HPDE6-E6E7 (cell line): ENCODE data around the gene GIT1.
A peak's percentile ranks its signal among the peaks of the same experiment; 100 is the strongest.

Source experiments
- DNase-seq: peaks from one replicate; pipeline ENCODE4 v3.0.0; 2011; ENCODE audit warnings: missing footprints; ENCODE audit errors: extremely low spot score

Gene GIT1

GRCh38 chr17:29579866-29580771 lies 9.3 kb downstream of the GIT1 start:
- peak; percentile 89 for DNase-seq

- no peak for DNase-seq
Observed at GRCh38 chr17:29578626-29579485, 10.6 kb downstream of the GIT1 start.

DNA sequence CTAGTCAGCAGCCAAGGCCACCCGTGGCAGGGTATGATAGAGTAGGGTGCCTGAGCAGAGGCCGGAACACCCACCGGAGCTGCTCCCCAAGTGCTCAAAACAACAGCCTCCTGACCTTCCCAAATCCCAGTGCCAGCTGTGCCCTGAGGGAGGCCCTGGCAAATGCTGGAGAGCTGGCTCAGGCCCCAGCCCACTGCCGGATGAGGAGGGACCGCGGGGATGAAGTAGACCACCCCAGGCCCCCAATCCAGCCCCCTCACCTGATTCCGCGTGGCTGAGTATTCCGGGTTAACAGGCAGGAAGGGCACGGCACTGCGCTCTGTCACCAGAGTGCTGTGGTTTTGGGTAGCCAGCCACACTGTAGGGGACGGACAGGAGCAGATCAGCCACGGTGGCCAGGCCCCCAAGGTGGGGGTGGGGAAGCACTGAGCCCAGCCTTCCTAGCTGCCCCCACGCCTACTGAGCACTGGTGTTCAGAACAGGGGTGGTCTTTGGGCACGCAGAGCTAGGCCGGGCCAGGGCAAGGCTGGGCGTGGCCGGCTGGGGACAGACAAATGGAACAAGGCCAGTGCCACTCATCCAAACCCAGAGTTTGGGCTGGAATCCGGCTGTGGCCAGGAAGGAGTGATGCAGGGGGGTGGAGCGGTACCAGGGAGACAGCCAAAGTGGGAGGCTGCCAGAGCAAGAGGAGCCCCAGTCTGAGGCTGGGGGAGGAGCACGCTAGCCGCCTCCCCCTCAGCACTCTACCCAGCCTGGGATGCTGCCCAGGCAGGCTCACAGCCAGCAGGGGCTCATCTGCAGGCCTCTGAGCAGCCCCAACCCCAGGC lies 11.8 kb downstream of the GIT1 start:
- DNase-seq, result no peak

GRCh38 chr17:29577001-29577370 lies 12.5 kb downstream of the GIT1 start:
- no peak for DNase-seq

DNA sequence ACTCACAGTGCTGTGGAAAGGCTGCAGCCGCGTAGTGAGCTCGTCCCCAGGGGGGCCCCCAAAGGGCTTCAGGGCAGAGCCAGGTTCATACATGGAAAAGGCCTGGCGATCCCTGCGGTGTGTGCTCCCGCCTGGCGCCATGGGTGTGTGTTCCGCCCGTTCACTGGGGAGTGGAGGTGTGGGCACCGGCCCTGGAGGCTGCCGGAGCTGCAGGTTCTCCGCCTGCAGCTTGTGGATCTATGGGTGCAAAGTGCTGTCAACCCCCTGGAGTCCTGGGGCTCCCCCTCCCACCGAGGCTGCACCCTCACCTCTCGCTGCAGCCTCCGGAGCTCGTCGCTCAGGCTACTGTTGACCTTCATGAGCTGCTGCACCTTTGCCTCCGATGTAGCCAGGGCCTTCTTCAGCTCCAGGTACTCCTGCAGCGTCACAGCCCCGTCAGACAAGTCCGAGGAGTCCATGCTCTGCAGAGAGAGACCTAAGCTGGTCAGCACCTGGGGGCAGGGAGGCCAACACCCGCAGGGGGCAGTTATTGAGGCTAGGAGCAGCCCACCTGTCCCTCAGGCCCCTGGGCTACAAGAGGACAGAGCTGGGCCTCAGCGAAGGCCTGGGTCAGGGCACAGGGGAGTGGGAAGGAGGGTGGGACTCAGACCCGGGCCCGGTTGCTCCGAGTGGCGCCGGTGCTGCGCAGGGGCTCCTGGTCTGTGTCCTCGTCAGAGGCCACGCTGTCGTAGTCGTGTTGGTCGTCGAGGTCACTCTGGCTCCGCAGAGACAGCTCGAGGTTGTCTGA lies 13.0 kb downstream of the GIT1 start:
- no peak for DNase-seq

DNA sequence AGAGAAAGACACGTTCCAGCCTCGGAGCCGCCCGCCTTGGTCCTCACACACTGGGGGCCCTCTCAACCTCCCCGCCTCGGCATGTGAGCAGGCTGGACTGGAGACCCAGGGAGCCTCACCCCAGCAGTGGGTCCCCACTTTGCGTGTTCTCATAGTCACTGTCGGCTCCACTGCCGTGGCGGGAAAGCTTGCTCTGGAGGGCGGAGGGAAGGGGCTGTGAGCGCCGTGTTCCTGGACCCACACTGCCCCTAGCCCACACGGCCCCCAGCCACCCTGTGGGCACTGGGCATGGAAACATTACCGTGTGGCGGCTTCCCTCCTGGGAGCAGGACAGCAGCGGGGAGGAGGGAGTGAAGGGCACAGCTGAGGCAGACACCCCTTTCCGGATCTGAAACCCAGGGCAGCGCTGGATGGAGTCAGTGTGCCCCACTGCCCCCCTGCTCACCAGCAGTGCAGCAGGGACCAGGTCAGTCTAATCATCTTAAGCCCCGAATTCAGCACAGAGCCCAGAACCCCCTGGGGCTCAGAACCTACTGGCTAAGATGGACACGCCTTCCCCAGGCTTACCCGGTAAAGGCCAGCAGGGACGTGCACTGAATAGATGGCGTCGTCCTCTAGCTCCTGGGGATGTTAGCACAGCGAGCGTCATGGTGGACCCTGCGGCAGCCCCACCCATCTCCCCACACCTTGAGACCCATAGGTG lies 13.8 kb downstream of the GIT1 start:
- DNase-seq, result no peak

DNA sequence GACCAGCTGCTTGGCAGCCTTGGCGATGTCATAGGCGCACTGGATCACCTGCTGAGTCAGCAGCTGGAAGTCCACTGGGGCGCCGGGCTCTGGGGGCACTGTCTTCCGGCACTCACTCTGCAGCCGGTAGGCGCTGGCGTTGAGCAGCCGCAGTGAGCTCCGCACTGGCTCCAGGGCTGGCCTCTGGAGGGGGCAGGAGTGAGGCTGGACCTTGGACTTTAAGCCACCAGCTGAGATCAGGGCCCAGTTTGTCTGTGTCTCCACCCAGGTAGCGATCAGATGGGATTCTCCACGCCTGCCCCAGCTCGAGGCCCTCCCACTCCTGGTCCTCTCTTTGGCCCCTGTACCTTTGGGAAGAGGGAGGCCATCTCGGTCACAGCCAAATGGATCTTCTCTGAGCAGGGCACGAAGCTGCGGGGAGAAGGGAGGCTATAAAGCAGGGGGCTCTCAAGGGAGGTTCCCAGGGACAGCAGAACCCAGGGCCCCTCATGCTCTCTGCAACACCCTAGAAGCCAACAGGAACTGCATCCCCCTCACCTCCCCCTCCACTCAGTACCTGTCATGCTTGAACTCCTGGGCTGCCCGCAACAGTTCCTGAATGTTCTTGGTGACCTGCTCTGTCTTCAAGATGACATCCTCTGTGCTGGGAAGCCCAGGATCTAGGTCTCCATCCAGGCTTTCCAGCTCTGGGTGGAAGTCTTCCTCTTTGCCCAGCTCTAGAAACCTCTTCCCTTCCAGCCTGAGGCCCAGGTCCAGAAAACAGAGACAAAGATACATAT lies 14.5 kb downstream of the GIT1 start:
- no peak for DNase-seq

DNA sequence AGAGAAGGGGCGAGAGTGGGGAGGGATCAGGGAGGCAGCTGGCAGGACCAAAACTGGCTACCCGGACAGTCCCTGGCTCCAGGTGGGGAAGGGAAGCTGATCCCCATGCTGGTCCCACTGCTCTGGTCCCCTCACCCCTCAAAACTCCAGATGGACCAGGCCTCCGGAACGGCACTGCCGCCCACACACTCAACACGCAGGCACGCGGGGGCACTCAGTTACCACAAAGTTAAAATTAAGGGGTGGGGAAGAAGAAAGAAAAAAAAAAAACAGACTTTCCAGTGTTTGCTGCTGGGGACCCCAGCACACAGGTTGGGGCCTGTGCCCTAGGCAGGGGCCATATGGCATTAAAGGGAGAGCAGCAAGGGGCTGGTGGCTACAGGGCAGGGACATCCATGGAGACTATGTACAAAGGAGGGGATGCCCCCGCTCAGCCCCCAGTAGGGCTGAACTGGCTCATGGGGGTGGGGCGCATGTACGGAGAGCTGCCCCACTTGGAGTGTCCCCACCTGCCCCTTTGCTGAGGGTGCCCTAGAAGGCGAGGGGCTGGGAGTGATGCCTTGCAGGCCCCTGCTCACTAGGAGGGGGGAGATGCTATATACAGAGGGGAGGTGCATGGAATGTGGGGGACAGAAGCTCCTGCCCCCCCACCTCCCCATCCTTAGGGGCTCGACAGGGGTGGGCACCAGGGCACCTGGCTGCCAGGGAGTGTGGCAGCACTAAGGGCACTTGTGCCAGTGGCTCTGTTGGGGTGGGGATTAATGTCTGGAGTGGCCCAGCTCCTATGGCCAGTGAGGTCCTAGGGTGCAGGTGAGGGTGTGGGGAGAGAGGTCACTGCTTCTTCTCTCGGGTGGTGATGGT lies 15.3 kb downstream of the GIT1 start:
- no peak for DNase-seq

- no peak for DNase-seq
Observed at GRCh38 chr17:29573558-29573869, 15.9 kb downstream of the GIT1 start.

- no peak for DNase-seq
Observed at GRCh38 chr17:29572691-29573557, 16.5 kb downstream of the GIT1 start.

DNA sequence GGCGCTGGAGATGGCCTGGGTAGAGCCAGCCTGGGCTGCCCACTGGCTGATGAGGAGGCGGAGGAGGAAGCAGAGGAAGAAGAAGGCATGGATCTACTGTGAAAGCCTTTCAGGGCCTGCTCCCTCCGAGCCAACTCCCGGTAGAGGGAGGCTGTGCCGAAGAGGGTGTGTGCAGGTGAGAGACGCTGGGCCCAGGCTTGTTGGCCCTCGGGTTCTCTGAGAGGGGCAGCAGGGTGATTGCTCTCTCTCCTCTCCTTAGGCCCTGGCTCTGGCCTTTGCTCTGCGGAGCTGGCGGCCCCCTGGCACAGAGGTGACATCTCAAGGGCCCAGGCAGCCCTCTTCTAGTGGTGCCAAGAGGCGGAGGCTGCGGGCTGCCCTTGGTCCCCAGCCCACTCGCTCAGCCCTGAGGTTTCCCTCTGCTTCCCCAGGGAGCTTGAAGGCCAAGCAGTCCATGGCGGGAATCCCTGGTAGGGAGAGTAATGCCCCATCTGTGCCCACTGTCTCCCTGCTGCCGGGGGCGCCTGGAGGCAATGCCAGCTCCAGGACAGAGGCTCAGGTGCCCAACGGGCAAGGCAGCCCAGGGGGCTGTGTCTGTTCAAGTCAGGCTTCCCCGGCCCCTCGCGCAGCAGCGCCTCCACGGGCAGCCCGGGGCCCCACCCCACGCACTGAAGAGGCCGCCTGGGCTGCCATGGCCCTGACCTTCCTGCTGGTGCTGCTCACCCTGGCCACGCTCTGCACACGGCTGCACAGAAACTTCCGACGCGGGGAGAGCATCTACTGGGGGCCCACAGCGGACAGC lies 17.4 kb downstream of the GIT1 start:
- no peak for DNase-seq

GRCh38 chr17:29571486-29571882 lies 18.0 kb downstream of the GIT1 start:
- no peak for DNase-seq

DNA sequence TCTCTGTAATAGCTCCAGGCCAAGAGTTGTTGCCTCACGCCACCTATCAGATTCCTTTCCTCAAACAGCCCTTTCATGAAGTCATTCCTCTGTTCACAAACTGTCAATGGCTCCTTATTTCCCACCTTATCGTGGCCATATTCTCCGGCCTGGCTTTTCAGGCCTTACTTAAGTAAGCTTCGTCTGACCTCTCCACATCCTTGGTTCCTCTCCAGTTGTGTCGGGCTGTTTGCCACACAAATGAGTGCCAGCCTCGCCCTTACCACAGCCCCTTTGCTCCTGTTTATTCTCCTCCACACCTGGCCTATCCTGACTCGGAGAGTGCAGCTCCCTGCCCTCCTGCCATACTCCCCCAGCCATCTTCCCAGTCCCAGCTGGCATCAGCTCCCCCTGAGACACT lies 18.9 kb downstream of the GIT1 start:
- no peak for DNase-seq

DNA sequence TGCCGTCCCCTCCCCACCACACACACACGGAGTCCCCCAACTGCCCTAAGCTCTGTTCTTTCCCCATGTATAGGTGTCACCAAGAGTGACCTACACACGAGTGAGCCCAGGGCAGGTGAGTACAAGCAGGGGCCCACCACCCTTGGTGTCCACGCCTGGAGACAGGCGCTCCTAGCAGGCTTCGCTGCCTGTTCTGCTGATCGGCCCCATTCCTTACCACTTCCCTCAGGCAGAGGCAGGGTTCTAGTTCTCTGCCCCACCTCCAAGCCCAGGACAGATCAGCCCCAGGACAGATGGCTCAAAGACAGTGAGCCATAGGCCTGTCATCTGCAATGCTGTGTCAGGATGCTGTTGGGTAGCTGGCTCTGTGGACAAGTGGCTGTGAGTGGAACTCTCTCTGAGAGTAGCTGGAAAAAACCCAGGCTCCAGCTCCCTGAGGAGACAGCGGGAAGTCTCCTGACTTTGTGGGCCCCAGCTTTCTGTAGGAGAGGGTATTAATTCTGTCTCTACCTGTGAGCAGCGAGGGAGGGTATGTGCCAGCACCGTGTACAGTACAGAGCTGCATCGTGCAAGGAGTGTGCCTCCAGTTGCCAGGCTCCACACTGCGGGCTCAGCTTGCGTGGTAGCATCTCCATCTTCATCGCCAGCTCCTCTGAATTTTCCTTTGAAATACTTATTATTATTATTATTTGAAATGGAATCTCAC lies 20.1 kb downstream of the GIT1 start:
- no peak for DNase-seq

DNA sequence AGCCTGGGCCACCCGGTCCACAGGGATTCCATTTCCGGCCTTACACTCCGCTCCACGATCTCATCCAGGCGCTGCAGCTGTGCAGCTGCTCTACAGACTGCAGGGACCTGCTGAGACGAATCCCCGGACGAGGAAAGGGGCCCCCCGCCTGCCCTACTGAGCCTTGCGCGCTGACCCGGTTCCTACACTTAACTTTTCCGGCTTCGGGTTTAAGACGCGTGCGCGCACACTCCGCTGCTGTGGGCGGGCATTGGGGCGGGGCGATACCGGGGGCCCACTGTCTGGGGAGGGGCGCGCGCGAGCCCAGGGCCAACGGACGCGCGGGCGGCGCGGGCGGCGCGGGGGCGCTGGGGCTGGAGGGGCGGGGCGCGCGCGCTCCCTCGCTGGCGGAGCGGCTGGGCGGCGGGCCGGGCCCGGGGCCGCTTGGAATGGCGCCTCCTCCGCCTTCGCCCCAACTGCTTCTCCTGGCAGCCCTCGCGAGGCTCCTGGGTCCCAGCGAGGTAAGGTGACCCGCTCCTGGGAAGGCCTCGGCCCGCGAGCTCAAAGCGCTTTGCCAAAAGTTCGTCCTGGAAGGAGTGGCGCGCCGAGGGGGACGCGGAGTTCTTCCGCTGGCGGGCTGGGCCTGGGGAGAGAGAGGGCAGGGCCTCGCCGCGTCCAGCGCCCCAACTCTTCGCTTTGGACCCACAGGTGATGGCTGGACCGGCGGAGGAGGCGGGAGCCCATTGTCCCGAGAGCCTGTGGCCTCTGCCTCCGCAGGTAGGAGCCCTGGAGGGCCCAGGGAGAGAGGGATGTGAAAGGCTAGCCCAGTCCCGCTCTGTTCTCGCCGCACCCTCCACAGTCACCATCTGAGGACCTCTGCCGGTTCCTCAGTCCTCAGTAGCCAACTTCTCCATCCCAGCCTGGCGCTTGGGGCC lies 20.9 kb downstream of the GIT1 start, which contains the start of gene TP53I13:
Gene TP53I13 (plus strand): TSS at position 371 of the 914 bp plus-strand sequence. CDS start 58 bp downstream, at position 429.
- DNase-seq, result peak; percentile 70
